Gastroesophageal sphincter (tissue), 4 donors: ENCODE data around the gene SCAF4. TPM values are rescaled to one million over a fixed set of nuclear protein-coding genes. Genes with fewer than 3 reads are reported as not detected.
"Not testable (repeated sequence)": the region's sequence is repeated elsewhere in the genome, so short reads cannot be mapped to it uniquely, and the experiment has no call there.

Experiments
- ATAC-seq: fragments of 150-250 bp; one replicate; pipeline ENCODE4 v1.9.1; 2016; ENCODE audit warnings: mild to moderate bottlenecking, moderate library complexity
- H3K27ac ChIP-seq, 4 donors: fragments of 200-600 bp; sonication (generic) in 3 of 4; 1 replicate in 3 of 4; 2 replicates in 1 of 4; pipeline ENCODE4 v1.5.1; 2016 to 2019
- H3K27me3 ChIP-seq: fragments of 200-600 bp; sonication (generic); one replicate; pipeline ENCODE4 v1.5.1; 2019
- H3K36me3 ChIP-seq, 2 donors: fragments of 200-600 bp; sonication (generic); one replicate each; pipeline ENCODE4 v1.5.1; 2019; ENCODE audit warnings: control low read depth in 1 of 2
- H3K4me1 ChIP-seq, 3 donors: fragments of 200-600 bp; sonication (generic); 1 replicate in 2 of 3; 2 replicates in 1 of 3; pipeline ENCODE4 v1.5.1; 2016 to 2019; ENCODE audit warnings: control low read depth in 2 of 3
- H3K4me3 ChIP-seq, 2 donors: fragments of 200-600 bp; sonication (generic); one replicate each; pipeline ENCODE4 v1.5.1; 2019; ENCODE audit warnings: mild to moderate bottlenecking in 1 of 2, moderate library complexity in 1 of 2
- H3K9me3 ChIP-seq, 3 donors: fragments of 200-600 bp; sonication (generic); one replicate each; pipeline ENCODE4 v1.5.1; 2017 to 2019; ENCODE audit warnings: control low read depth in 2 of 3
- EP300 ChIP-seq: sonication (generic); formaldehyde crosslinking; IDR thresholded peaks from one replicate; pipeline ENCODE4 v1.6.1; 2017; ENCODE audit warnings: antibody characterized with exemption, mild to moderate bottlenecking
- POLR2A ChIP-seq, 2 donors: fragments of 450-650 bp; IDR thresholded peaks; one replicate each; pipeline ENCODE4 v1.6.1; 2017; ENCODE audit warnings: antibody characterized with exemption in 2 of 2, mild to moderate bottlenecking in 2 of 2, moderate library complexity in 1 of 2
- POLR2AphosphoS5 ChIP-seq: sonication (generic); formaldehyde crosslinking; IDR thresholded peaks from one replicate; pipeline ENCODE4 v1.6.1; 2017; ENCODE audit warnings: antibody characterized with exemption
- WGBS, 2 donors: methylation state at CpG; one replicate each; pipeline ENCODE4 v1.1.5; 2018; ENCODE audit warnings: low coverage in 1 of 2; 5-methylcytosine and 5-hydroxymethylcytosine counted together
- total RNA-seq, 4 donors: library from RNA; depleted of rRNA; stranded (reverse); fragments of >200 nt; gene quantifications; one replicate each; pipeline ENCODE4 v1.1.0, GENCODE V29; 2016
- TF ChIP-seq, protein P1 (sequence below), 4 experiments: fragments of 200-600 bp in 2 of 4; fragments of 450-650 bp in 2 of 4; sonication (generic) in 1 of 4; IDR thresholded peaks; one replicate each; pipeline ENCODE4 v1.5.1; 2017 to 2019; ENCODE audit warnings: antibody characterized with exemption in 4 of 4, mild to moderate bottlenecking in 2 of 4, moderate library complexity in 2 of 4

The SCAF4 gene
- total RNA-seq, 4 donors from 2014 or later, result 10.7 to 19.9 (median 16.1) TPM

DNA sequence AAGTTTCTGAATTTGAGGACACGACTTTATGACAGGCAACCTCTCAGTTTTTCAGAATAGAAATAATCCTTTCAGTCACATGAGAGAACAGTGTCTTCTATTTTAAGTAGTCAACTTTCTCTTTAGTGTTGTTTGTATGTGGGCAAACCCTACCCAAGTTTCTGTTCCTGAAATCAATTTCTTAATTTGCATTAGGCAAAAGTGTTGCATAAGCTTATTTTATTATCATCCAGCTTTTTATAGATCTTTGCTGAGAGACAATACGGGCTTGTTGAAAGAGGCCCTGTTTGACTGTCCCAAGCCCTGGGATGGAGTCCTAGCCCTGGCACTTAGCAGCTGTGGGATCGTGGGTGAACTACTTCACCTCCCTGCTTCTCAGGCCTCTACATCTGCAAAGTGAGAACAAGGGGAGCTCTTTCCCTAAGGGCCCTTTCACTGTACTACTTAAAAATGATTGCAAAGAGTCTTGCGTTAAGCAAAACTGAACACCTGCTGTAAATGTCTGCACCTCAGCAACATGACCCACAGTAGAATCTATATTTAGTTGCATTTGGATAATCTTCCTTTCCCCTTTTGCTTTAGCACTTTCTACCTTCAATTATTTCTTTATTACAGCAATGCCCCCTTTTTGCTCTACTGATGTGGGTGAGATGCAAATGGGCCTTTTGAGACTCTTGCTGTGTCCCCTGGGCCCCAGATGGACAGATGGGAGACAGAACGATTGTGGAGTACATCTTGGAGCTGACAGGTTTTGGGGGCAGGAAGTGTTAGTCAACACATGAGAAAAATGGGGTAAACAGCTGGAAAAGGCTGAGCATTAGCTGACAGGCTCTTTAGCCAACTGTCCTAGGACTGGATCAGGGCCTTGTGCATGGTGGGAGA lies 41.0 kb upstream of the SCAF4 start:
- H3K27me3 ChIP-seq, result no peaks in the 10 kb centered on the region
- H3K4me3 ChIP-seq, result no peak overlapping the region
- ATAC-seq, result no peak
- H3K27ac ChIP-seq, result no peak overlapping the region
- H3K9me3 ChIP-seq, result no peaks in the 10 kb centered on the region
- H3K4me1 ChIP-seq, result no peaks in the 10 kb centered on the region
- no peak for TF ChIP-seq POLR2A (IDR thresholded peaks at IDR 0.05)
- no peak for TF ChIP-seq EP300
- no peak for TF ChIP-seq POLR2AphosphoS5
- TF ChIP-seq, protein P1, sequence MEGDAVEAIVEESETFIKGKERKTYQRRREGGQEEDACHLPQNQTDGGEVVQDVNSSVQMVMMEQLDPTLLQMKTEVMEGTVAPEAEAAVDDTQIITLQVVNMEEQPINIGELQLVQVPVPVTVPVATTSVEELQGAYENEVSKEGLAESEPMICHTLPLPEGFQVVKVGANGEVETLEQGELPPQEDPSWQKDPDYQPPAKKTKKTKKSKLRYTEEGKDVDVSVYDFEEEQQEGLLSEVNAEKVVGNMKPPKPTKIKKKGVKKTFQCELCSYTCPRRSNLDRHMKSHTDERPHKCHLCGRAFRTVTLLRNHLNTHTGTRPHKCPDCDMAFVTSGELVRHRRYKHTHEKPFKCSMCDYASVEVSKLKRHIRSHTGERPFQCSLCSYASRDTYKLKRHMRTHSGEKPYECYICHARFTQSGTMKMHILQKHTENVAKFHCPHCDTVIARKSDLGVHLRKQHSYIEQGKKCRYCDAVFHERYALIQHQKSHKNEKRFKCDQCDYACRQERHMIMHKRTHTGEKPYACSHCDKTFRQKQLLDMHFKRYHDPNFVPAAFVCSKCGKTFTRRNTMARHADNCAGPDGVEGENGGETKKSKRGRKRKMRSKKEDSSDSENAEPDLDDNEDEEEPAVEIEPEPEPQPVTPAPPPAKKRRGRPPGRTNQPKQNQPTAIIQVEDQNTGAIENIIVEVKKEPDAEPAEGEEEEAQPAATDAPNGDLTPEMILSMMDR (IDR thresholded peaks at IDR 0.05), result no peak
- no peaks in the 10 kb centered on the region for H3K36me3 ChIP-seq
- 73 to 90% methylated on average over 2 to 5 of the region's 5 CpGs for WGBS, 2 donors

DNA sequence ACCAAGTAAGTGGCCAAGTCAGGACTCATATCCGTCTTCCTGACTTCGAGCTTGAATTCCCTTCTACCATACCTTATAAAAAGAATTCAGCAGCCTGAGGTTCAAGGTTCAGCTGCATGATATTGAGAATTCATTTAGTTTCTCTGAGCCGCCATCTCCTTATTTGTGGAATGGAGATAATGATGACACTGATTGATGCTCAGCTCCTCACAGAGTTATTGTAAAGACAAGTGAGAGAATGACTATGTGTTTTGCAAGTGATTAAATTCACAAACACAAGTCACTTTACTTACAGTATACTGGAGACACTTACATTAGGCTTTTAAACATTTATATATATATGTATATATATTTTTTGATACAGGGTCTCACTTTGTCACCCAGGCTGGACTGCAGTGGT lies 39.8 kb upstream of the SCAF4 start:
- Histone ChIP-seq H3K36me3 (no peaks in the 10 kb centered on the region), H3K27ac (no peak overlapping the region), H3K27me3 (no peaks in the 10 kb centered on the region), H3K9me3 (no peaks in the 10 kb centered on the region), H3K4me3 (no peak overlapping the region), H3K4me1 (no peaks in the 10 kb centered on the region)
- TF ChIP-seq, protein P1 (IDR thresholded peaks at IDR 0.05), result no peak
- TF ChIP-seq EP300, result no peak
- WGBS, 2 donors, result 43 to 44% methylated on average over 2 to 3 of the region's 3 CpGs
- no peak for ATAC-seq

DNA sequence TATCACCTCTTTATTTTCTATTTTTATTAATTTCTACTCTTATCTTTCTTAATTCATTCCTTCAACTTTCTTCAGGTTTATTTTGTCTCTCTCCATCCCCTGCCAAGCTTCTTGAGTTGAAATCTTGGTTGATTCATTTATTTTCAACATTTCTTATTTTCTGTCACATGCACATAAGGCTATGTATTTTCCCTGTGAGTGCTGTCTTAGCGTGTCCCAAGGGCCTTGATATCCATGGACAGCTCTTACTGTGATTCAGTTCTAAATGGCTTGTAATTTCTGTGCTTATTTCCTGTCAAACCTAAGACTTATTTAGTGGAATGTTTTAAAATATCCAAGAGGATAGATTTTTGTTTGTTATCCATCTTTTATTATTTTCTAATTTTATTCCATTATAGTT lies 36.8 kb upstream of the SCAF4 start:
- no peaks in the 10 kb centered on the region for H3K9me3 ChIP-seq
- H3K4me3 ChIP-seq, result no peak overlapping the region
- H3K36me3 ChIP-seq, result no peaks in the 10 kb centered on the region
- no peak overlapping the region for H3K27ac ChIP-seq
- H3K27me3 ChIP-seq, result no peaks in the 10 kb centered on the region
- TF ChIP-seq POLR2AphosphoS5, result no peak
- TF ChIP-seq, protein P1 (IDR thresholded peaks at IDR 0.05), result no peak
- TF ChIP-seq POLR2A (IDR thresholded peaks at IDR 0.05), result no peak
- no peak for TF ChIP-seq EP300
- H3K4me1 ChIP-seq, result no peaks in the 10 kb centered on the region
- WGBS, 2 donors, result 91 to 92% methylated on average over 1 of the region's 1 CpG
- no peak for ATAC-seq

DNA sequence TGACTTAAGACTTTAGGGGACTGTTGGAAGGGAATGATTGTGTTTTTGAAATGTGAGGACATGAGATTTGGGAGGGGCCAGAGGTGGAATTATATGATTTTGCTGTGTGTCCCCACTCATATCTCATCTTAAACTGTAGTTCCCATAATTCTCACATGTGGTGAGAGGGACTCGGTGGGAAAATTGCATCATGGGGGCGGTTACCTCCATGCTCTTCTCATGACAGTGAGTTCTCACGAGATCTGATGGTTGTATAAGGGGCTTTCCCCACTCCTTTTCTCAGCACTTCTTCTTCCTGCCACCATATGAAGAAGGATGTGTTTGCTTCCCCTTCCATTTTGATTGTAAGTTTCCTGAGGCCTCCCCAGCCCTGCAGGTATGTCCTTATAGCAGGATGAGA lies 35.0 kb upstream of the SCAF4 start:
- ATAC-seq, result no peak
- no peak overlapping the region for H3K27ac ChIP-seq
- no peak overlapping the region for H3K4me3 ChIP-seq
- no peaks in the 10 kb centered on the region for H3K4me1 ChIP-seq
- no peaks in the 10 kb centered on the region for H3K27me3 ChIP-seq
- no peaks in the 10 kb centered on the region for H3K9me3 ChIP-seq
- TF ChIP-seq, protein P1 (IDR thresholded peaks at IDR 0.05), result no peak
- TF ChIP-seq EP300 (no peak), POLR2A (IDR thresholded peaks at IDR 0.05) (no peak), POLR2AphosphoS5 (no peak)
- no peaks in the 10 kb centered on the region for H3K36me3 ChIP-seq
- WGBS, 2 donors, result 78 to 81% methylated on average over 3 of the region's 3 CpGs

DNA sequence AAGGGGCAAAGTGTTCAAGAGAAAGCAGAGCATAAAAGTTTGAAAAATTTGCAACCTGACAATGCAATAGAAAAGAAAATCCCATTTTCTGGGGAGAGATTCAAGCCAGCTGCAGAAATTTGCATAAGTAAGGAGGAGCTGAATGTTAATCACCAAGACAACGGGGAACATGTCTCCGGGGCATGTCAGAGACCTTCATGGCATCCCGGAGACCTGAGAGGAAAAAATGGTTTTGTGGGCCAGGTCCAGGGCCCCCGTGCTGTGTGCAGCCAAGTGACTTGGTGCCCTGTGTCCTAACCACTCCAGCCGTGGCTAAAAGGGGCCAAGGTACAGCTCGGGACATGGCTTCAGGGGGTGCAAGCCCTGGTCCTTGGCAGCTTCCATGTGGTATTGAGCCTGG lies 33.9 kb upstream of the SCAF4 start:
- not testable (repeated sequence) for H3K9me3 ChIP-seq, H3K27ac ChIP-seq, H3K27me3 ChIP-seq, H3K4me1 ChIP-seq, H3K4me3 ChIP-seq, ATAC-seq, H3K36me3 ChIP-seq
- WGBS, 2 donors, result 90% methylated on average over 5 of the region's 6 CpGs; no CpG with 5 or more reads in 1 of the 2 donors
